ENCODE measurements around the gene ACP6.

DNA sequence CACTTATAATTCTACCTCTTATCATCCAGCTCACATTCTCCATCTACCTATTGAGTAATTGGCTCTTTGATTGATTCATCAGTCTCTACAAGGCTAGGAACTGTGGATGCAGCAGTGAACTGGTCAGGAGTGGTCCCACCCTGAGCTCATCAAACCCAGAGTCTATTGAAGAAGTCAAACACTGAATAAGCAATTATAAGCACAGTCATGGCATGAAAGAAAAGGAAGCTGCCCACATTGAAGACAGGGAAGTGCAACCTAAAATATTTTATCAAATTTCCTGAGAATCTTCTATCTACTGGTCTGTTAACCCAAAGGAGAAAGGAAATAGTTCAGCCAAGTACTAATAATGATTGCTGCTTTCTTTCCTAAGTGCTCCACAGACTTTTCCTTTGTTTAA, 35.7 kb downstream of the ACP6 start:
- TF ChIP-seq, protein P1, sequence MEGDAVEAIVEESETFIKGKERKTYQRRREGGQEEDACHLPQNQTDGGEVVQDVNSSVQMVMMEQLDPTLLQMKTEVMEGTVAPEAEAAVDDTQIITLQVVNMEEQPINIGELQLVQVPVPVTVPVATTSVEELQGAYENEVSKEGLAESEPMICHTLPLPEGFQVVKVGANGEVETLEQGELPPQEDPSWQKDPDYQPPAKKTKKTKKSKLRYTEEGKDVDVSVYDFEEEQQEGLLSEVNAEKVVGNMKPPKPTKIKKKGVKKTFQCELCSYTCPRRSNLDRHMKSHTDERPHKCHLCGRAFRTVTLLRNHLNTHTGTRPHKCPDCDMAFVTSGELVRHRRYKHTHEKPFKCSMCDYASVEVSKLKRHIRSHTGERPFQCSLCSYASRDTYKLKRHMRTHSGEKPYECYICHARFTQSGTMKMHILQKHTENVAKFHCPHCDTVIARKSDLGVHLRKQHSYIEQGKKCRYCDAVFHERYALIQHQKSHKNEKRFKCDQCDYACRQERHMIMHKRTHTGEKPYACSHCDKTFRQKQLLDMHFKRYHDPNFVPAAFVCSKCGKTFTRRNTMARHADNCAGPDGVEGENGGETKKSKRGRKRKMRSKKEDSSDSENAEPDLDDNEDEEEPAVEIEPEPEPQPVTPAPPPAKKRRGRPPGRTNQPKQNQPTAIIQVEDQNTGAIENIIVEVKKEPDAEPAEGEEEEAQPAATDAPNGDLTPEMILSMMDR (IDR thresholded peaks at IDR 0.05) = no peak
- no peak for TF ChIP-seq EP300 (IDR thresholded peaks at IDR 0.05)
